ENCODE results near the gene NISCH.
A peak's percentile ranks its signal among the peaks of the same experiment; 100 is the strongest.

NISCH gene

GRCh38 chr3:52490939-52491526, 35.6 kb downstream of the NISCH start:
- no peak for DNase-seq

- DNase-seq = no peak
Observed at GRCh38 chr3:52492059-52492458, 36.7 kb downstream of the NISCH start.

DNA sequence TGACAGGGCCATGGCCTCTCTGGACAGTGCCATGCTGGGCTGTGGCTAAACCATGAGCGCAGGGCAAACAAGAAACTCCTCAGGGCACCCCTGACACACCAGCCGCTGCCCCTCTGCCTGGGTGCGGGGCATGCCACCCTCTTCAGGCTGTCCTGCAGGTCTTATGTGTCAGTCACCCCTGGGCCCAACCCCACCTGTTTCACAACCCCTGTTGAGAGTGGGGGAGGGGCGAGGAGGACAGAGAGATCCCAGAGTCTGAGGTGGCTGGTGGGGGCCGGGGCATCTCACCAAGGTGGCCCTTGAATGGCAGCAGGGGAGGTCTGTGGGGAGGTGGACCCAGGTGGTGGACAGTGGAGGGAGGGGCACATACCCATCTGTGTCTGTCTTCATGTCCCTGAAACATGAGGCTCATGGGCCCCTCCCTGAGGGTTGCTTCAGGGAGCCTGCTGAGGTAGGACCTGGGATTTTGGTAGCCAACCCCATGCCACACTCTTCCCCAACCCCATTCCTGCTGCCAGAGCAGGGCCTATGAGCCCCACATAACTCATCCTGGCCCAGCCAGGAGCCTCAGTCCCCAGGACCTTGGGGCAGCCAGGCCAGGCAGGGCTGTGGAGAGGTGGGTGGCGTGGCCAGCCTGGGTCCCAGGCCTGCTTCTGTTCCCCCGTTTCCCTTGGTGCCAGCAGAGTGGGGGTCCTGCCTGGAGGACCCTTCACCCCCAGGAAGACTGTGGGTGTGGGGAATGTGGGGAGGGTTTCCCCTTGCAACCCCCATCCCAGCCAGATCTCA, 38.0 kb downstream of the NISCH start:
- no peak for DNase-seq

DNA sequence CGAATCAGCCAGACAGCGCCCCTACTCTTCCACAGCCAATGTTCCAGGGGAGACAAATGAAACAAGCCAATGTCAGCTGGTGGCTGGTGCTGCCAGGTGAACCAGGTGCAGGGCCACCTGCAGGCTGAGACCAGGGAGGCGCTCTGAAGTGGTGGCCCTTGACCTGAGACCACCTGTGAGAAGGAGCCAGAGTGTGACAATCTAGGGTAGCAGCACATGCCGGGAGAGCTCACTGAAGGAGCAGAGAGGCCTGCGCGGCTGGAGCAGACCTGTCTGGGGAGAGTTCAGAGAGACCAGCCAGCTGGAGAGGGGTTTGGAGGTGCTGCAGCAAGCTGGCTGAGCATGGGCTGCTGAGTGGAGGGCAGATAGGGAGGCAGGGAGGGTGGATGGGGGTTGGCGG, 39.0 kb downstream of the NISCH start:
- DNase-seq = no peak

GRCh38 chr3:52494886-52495495, 39.6 kb downstream of the NISCH start, which contains the start of gene STAB1:
STAB1 (plus strand) TSS chr3:52495338; CDS start chr3:52495414, 76 bp downstream.
- no peak for DNase-seq

- no peak for DNase-seq
Observed at GRCh38 chr3:52495777-52496602, 40.6 kb downstream of the NISCH start.

GRCh38 chr3:52498137-52499054, 43.0 kb downstream of the NISCH start:
- peak; percentile 58 for DNase-seq

- no peak for DNase-seq
Observed at GRCh38 chr3:52501046-52501445, 45.6 kb downstream of the NISCH start.

GRCh38 chr3:52502001-52502400, 46.6 kb downstream of the NISCH start:
- no peak for DNase-seq

- no peak for DNase-seq
Observed at GRCh38 chr3:52502808-52503350, 47.5 kb downstream of the NISCH start.

GRCh38 chr3:52503788-52504424, 48.5 kb downstream of the NISCH start:
- no peak for DNase-seq

- no peak for DNase-seq
Observed at GRCh38 chr3:52504977-52505376, 49.6 kb downstream of the NISCH start.

DNA sequence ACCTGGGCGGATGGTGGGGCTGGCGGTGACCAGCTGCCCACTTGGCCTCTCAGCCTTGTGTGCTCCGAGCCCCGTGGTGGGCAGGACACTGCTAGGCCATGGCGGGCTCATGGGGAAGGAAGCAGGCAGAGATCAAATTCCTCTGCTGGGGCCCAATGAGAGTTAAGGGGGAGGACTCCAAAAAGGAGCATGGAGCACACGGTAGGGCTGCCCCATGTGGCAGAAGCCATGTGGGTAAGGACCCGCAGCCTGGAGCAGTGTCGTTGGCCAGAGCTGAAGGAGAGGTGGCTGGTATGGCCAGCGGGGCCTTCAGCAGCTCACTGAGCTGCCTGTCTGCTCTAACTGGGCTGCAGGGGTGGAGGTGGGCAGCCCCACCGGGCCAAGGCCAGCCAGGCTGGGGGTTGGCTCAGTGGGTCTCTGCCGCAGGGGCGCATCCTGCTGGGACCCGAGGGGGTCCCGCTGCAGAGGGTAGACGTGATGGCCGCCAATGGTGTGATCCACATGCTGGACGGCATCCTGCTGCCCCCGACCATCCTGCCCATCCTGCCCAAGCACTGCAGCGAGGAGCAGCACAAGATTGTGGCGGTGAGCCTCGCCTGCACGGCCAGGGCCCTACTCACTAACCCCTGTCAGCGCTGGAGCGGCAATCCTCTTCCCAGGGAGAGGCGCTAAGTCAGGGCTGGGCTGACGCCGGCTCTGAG, 51.0 kb downstream of the NISCH start:
- DNase-seq = no peak

GRCh38 chr3:52507359-52507758, 52.0 kb downstream of the NISCH start:
- DNase-seq = no peak

GRCh38 chr3:52509753-52510328, 54.4 kb downstream of the NISCH start:
- DNase-seq = no peak

GRCh38 chr3:52511509-52511908, 56.1 kb downstream of the NISCH start:
- no peak for DNase-seq

- no peak for DNase-seq
Observed at GRCh38 chr3:52512105-52512504, 56.7 kb downstream of the NISCH start.

GRCh38 chr3:52512727-52513126, 57.3 kb downstream of the NISCH start:
- no peak for DNase-seq

DNA sequence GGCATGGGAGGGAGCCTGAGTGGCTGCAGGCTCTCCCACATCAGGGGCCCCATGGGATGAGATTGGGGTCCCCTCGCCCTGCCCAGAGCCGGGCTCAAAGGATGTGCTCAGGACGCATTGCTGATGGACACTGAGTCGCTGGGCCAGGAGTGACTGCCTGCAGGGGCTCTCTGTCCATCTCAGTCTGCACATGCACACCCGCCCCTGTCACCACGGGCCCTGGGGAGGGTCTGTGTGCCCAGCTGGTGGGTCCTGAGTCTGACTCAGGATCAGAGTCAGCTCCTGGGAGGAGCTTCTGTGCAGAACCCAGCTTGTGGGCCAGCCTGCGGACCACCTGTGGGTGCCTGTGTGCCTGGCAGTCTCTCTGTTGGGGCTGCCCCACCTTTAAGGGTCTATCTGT, 57.9 kb downstream of the NISCH start:
- no peak for DNase-seq

DNA sequence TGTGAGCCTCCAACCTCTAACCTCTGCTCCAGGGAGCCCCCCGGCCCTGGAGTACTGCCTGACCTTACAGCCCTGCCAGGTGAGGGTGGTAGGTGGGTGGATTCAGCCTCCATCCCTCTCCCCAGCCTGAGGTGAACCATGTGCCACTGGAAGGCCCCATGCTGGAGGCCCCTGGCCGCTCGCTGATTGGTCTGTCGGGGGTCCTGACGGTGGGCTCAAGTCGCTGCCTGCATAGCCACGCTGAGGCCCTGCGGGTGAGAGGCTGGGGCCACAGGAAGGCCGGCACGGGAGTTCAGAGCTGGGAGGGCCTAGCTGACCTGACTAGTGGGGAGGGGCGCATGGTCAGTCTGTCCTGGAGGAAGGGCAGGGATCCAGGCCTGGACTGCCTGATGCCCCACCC, 59.2 kb downstream of the NISCH start:
- DNase-seq = no peak

All from right forelimb (tissue), 1 donor.